ENCODE results near the gene PSMA8.
"Not testable (repeated sequence)": the region's sequence is repeated elsewhere in the genome, so short reads cannot be mapped to it uniquely, and the experiment has no call there.

PSMA8 gene

DNA sequence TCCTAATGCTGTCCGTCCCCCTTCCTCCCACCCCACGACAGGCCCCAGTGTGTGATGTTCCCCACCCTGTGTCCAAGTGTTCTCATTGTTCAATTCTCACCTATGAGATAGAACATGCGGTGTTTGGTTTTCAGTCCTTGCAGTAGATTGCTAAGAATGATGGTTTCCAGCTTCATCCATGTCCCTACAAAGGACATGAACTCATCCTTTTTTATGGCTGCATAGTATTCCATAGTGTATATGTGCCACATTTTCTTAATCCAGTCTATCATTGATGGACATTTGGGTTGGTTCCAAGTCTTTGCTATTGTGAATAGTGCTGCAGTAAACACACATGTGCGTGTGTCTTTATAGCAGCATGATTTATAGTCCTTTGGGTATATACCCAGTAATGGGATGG, 105.0 kb downstream of the PSMA8 start:
- not testable (repeated sequence) for DNase-seq

- not testable (repeated sequence) for DNase-seq
These were observed 108.7 kb downstream of the PSMA8 start for GRCh38 chr18:26242392-26242791.

All from fibroblast of skin of back (primary cell).